ENCODE results near the gene CCDC157. TPM values are rescaled to one million over a fixed set of nuclear protein-coding genes. Genes with fewer than 3 reads are reported as not detected.
A peak's percentile ranks its signal among the peaks of the same experiment; 100 is the strongest.
"Not testable (repeated sequence)": the region's sequence is repeated elsewhere in the genome, so short reads cannot be mapped to it uniquely, and the experiment has no call there.

CCDC157 gene
- total RNA-seq, 2 donors from 2014 or later, result 0.50 to 2.5 TPM

GRCh38 chr22:30398685-30399680, 42.2 kb downstream of the CCDC157 start:
- H3K9me3 Mint-ChIP-seq, result no peaks in the 10 kb centered on the region
- H3K27ac Mint-ChIP-seq, result peak overlapping the region; percentile 76
- peak overlapping the region; percentile 90 for H3K4me3 Mint-ChIP-seq
- no peak for ATAC-seq (replicated peaks)
- no peaks in the 10 kb centered on the region for H3K27me3 Mint-ChIP-seq
- H3K4me1 Mint-ChIP-seq, result peaks cover 13% of the 10 kb centered on the region
- H3K36me3 Mint-ChIP-seq (ENCODE audit: low read depth), result peaks cover 46% of the 10 kb centered on the region

- Mint-ChIP-seq H3K36me3 (ENCODE audit: low read depth) (peaks cover 46% of the 10 kb centered on the region), H3K4me1 (peaks cover 13% of the 10 kb centered on the region), H3K4me3 (no peak overlapping the region), H3K27ac (no peak overlapping the region), H3K9me3 (no peaks in the 10 kb centered on the region), H3K27me3 (no peaks in the 10 kb centered on the region)
- ATAC-seq (replicated peaks), result no peak
These were observed 42.9 kb downstream of the CCDC157 start for GRCh38 chr22:30399718-30400117.

GRCh38 chr22:30400159-30400558, 43.4 kb downstream of the CCDC157 start:
- no peaks in the 10 kb centered on the region for H3K9me3 Mint-ChIP-seq
- no peaks in the 10 kb centered on the region for H3K27me3 Mint-ChIP-seq
- H3K36me3 Mint-ChIP-seq (ENCODE audit: low read depth), result peaks cover 46% of the 10 kb centered on the region
- H3K4me3 Mint-ChIP-seq, result no peak overlapping the region
- H3K27ac Mint-ChIP-seq, result no peak overlapping the region
- ATAC-seq (replicated peaks), result no peak
- H3K4me1 Mint-ChIP-seq, result peaks cover 13% of the 10 kb centered on the region

- H3K9me3 Mint-ChIP-seq, result not testable (repeated sequence)
These were observed 44.2 kb downstream of the CCDC157 start for GRCh38 chr22:30401024-30401423.

GRCh38 chr22:30402028-30402765, 45.4 kb downstream of the CCDC157 start:
- H3K27ac Mint-ChIP-seq, result peak overlapping the region; percentile 65
- H3K4me3 Mint-ChIP-seq, result no peak overlapping the region
- peaks cover 13% of the 10 kb centered on the region for H3K4me1 Mint-ChIP-seq
- no peaks in the 10 kb centered on the region for H3K27me3 Mint-ChIP-seq
- no peak for ATAC-seq (replicated peaks)
- H3K9me3 Mint-ChIP-seq, result no peaks in the 10 kb centered on the region
- peaks cover 60% of the 10 kb centered on the region for H3K36me3 Mint-ChIP-seq (ENCODE audit: low read depth)

More at GRCh38 chr22:30401024-30401423, 44.2 kb downstream of the CCDC157 start:
- ATAC-seq (replicated peaks); H3K27me3 Mint-ChIP-seq; H3K4me3 Mint-ChIP-seq; H3K27ac Mint-ChIP-seq: not testable (repeated sequence)
- Mint-ChIP-seq H3K36me3 (ENCODE audit: low read depth) (peaks cover 54% of the 10 kb centered on the region), H3K4me1 (peaks cover 13% of the 10 kb centered on the region)

- H3K4me1 Mint-ChIP-seq, result peaks cover 13% of the 10 kb centered on the region
- not testable (repeated sequence) for H3K27ac Mint-ChIP-seq; H3K9me3 Mint-ChIP-seq; ATAC-seq (replicated peaks); H3K4me3 Mint-ChIP-seq; H3K27me3 Mint-ChIP-seq
- peaks cover 60% of the 10 kb centered on the region for H3K36me3 Mint-ChIP-seq (ENCODE audit: low read depth)
These were observed 45.9 kb downstream of the CCDC157 start for GRCh38 chr22:30402766-30403104.

GRCh38 chr22:30404307-30404706, 47.5 kb downstream of the CCDC157 start:
- Mint-ChIP-seq H3K27ac (peak overlapping the region; percentile 13), H3K9me3 (no peaks in the 10 kb centered on the region), H3K4me3 (no peak overlapping the region), H3K27me3 (no peaks in the 10 kb centered on the region), H3K4me1 (no peaks in the 10 kb centered on the region), H3K36me3 (ENCODE audit: low read depth) (peaks cover 59% of the 10 kb centered on the region)
- no peak for ATAC-seq (replicated peaks)

GRCh38 chr22:30405731-30406130, 48.9 kb downstream of the CCDC157 start:
- peaks cover 65% of the 10 kb centered on the region for H3K36me3 Mint-ChIP-seq (ENCODE audit: low read depth)
- H3K9me3 Mint-ChIP-seq, result no peaks in the 10 kb centered on the region

GRCh38 chr22:30406400-30406799, 49.6 kb downstream of the CCDC157 start:
- Mint-ChIP-seq H3K4me3 (no peak overlapping the region), H3K9me3 (no peaks in the 10 kb centered on the region), H3K4me1 (no peaks in the 10 kb centered on the region), H3K27ac (no peak overlapping the region), H3K27me3 (no peaks in the 10 kb centered on the region), H3K36me3 (ENCODE audit: low read depth) (peaks cover 72% of the 10 kb centered on the region)
- no peak for ATAC-seq (replicated peaks)

More at GRCh38 chr22:30405731-30406130, 48.9 kb downstream of the CCDC157 start:
- ATAC-seq (replicated peaks), result no peak
- no peak overlapping the region for H3K27ac Mint-ChIP-seq
- no peak overlapping the region for H3K4me3 Mint-ChIP-seq
- H3K27me3 Mint-ChIP-seq, result no peaks in the 10 kb centered on the region
- no peaks in the 10 kb centered on the region for H3K4me1 Mint-ChIP-seq

- no peak overlapping the region for H3K4me3 Mint-ChIP-seq
- H3K4me1 Mint-ChIP-seq, result peaks cover 5% of the 10 kb centered on the region
- peak; percentile 85 for ATAC-seq (replicated peaks)
- H3K36me3 Mint-ChIP-seq (ENCODE audit: low read depth), result peaks cover 78% of the 10 kb centered on the region
- no peak overlapping the region for H3K27ac Mint-ChIP-seq
- no peaks in the 10 kb centered on the region for H3K27me3 Mint-ChIP-seq
- no peaks in the 10 kb centered on the region for H3K9me3 Mint-ChIP-seq
These were observed 51.7 kb downstream of the CCDC157 start for GRCh38 chr22:30408388-30409102.

GRCh38 chr22:30411780-30412179, 55.0 kb downstream of the CCDC157 start:
- no peaks in the 10 kb centered on the region for H3K9me3 Mint-ChIP-seq
- ATAC-seq (replicated peaks), result no peak
- peaks cover 95% of the 10 kb centered on the region for H3K36me3 Mint-ChIP-seq (ENCODE audit: low read depth)
- H3K27ac Mint-ChIP-seq, result no peak overlapping the region
- no peak overlapping the region for H3K4me3 Mint-ChIP-seq
- H3K27me3 Mint-ChIP-seq, result no peaks in the 10 kb centered on the region
- peaks cover 9% of the 10 kb centered on the region for H3K4me1 Mint-ChIP-seq

GRCh38 chr22:30413001-30413400, 56.2 kb downstream of the CCDC157 start:
- Mint-ChIP-seq H3K4me1 (peaks cover 9% of the 10 kb centered on the region), H3K27ac (peak overlapping the region; percentile 71), H3K9me3 (no peaks in the 10 kb centered on the region), H3K27me3 (no peaks in the 10 kb centered on the region), H3K4me3 (peak overlapping the region; percentile 13), H3K36me3 (ENCODE audit: low read depth) (peaks cover 100% of the 10 kb centered on the region)
- ATAC-seq (replicated peaks), result no peak

GRCh38 chr22:30413745-30414524, 57.1 kb downstream of the CCDC157 start:
- no peaks in the 10 kb centered on the region for H3K27me3 Mint-ChIP-seq
- peak overlapping the region; percentile 13 for H3K4me3 Mint-ChIP-seq
- no peaks in the 10 kb centered on the region for H3K9me3 Mint-ChIP-seq
- H3K36me3 Mint-ChIP-seq (ENCODE audit: low read depth), result peaks cover 100% of the 10 kb centered on the region
- peak; percentile 74 for ATAC-seq (replicated peaks)
- H3K27ac Mint-ChIP-seq, result peak overlapping the region; percentile 71
- peaks cover 9% of the 10 kb centered on the region for H3K4me1 Mint-ChIP-seq
